ENCODE results near the gene TULP4. TPM values are rescaled to one million over a fixed set of nuclear protein-coding genes. Genes with fewer than 3 reads are reported as not detected.

The TULP4 gene
- total RNA-seq, 4 donors from 2014 or later = 209 to 459 (median 292) TPM

DNA sequence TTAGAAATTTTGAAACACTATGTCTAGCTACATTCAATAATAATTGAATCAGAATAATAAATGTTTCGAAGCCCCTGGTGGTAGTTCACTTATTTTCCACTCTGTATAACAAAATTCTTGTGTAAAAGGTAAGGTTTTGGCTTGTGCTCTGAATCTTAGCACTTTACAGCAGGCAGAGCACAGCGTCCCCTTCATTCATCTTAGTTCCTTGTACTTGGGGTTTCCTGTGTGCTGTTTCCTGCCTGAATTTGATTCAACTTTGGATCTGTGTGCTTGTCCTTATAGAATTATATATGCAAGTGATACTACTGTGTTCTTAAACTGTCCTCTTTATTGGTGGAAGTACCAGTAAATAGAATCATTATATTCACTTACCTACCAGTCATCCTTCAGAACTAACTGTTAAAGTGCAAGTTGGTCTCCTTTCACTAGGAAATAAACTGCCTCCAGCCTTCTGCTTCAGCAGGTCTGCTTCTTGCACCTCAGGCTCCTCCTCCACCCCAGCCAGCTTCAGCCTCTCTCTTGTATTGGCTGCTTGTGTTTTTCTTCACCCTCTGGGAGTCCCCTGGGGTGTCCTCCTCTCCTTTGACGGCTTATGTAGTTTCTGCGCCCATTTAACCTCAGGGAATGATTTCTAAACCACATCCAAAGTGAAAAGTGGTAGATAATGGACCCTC is 28.8 kb upstream of the TULP4 start:
- Histone ChIP-seq H3K27ac (peak overlapping the region; percentile 12 to 59 (median 57)), H3K27me3 (no peaks in the 10 kb centered on the region), H3K4me1 (peaks cover 19 to 24% of the 10 kb centered on the region in 2 donors), H3K4me3 (replicated peaks in 1 of 3) (no peak overlapping the region), H3K36me3 (no peaks in the 10 kb centered on the region), H3K9me3 (no peaks in the 10 kb centered on the region)
- intact Hi-C loops (cut with DNase I) = no loop called here
- 71 to 77% methylated on average over 4 of the region's 4 CpGs for WGBS, 2 donors
- peak in 1 of 2 donors; percentile 27 for DNase-seq
- TF ChIP-seq POLR2A (IDR thresholded peaks at IDR 0.05) = no peak
- TF ChIP-seq, protein P1, sequence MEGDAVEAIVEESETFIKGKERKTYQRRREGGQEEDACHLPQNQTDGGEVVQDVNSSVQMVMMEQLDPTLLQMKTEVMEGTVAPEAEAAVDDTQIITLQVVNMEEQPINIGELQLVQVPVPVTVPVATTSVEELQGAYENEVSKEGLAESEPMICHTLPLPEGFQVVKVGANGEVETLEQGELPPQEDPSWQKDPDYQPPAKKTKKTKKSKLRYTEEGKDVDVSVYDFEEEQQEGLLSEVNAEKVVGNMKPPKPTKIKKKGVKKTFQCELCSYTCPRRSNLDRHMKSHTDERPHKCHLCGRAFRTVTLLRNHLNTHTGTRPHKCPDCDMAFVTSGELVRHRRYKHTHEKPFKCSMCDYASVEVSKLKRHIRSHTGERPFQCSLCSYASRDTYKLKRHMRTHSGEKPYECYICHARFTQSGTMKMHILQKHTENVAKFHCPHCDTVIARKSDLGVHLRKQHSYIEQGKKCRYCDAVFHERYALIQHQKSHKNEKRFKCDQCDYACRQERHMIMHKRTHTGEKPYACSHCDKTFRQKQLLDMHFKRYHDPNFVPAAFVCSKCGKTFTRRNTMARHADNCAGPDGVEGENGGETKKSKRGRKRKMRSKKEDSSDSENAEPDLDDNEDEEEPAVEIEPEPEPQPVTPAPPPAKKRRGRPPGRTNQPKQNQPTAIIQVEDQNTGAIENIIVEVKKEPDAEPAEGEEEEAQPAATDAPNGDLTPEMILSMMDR (IDR thresholded peaks at IDR 0.05) = no peak

DNA sequence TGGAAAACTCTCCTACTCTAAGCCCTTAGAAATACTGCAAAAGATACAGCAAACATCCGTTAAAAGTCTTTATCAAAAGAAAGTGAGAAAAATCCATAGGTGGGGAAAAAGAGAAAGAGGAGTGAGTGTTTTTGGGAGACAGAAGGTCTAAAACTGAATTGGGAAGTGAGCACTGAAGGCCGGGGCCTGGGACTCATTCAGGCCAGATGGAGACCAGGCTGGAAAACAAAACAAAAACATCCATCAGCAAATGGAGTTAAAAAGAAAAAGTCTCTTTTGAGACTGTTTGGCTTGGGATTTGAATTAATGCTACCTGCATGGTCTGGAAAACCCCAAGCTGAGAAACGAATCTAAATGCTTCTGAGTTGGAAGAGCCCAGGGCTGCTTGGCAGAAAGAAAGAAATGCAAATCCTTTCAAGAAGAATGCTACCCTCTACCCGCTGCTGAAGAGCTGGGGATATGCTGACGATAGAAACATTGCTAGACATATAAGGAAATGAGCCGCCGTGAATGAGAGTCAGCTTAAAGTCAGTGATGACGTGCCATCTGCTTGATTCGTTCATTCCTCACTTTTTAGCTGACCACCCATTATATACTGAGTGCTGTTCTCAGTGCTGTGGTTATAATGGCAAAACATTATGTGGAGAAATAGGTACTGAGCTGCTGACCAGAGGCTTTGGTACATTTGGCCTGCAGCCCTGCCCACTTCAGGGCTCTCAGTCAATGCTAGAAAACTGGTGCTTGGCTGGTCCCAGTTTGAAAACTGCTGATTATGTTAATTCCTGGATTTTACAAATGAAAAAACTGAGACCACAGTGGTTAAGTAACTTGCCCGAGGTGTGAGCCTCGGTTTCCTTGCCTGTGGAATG is 28.0 kb upstream of the TULP4 start:
- no peak for TF ChIP-seq POLR2A (IDR thresholded peaks at IDR 0.05)
- TF ChIP-seq, protein P1 (IDR thresholded peaks at IDR 0.05) = no peak
- intact Hi-C loops (cut with DNase I) = no loop called here
- H3K27me3 ChIP-seq = no peaks in the 10 kb centered on the region
- H3K9me3 ChIP-seq = no peaks in the 10 kb centered on the region
- DNase-seq = peak; percentile 89 to 92
- no peak overlapping the region for H3K4me3 ChIP-seq (replicated peaks in 1 of 3)
- H3K4me1 ChIP-seq = peaks cover 19 to 24% of the 10 kb centered on the region in 2 donors
- H3K36me3 ChIP-seq = no peaks in the 10 kb centered on the region
- peak overlapping the region; percentile 57 to 64 (median 59) for H3K27ac ChIP-seq
- WGBS, 2 donors = 55 to 58% methylated on average over 11 of the region's 11 CpGs

DNA sequence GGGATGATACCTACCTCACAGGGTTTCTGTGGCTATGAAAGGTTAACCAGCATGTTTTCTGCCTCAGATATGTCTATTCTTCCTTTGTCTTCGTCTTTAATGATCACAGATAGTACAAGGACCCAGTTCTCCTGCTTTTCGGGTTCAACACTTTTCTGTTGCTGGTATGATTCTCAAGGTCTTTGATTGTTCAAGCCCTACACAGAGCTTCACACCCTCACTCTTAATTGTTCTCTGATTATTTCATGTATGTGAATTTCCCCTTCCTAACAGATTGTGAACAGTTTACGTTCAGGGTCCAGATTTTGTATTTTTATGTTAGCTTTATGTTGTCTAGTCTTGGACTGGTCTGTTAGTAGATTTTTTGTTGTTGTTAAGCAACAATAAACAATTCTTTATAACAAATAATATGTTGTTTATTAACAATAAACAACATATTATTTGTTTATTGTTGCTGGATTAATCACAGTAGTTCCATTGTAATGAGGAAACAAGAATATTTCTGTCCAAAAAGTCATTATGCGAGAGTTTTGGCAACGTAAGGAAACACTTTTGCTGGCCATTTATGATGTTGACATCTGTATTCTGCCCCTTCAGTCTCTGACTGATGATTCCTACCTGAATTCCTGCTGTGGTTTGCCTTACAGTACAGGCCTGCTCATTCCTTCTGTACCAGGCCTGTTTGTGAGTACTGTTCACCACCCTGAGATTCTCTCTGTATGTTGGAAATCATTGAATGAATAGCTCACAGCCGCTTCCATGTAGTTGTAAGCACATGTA is 27.2 kb upstream of the TULP4 start:
- H3K36me3 ChIP-seq = no peaks in the 10 kb centered on the region
- H3K4me3 ChIP-seq (replicated peaks in 1 of 3) = no peak overlapping the region
- no peak for TF ChIP-seq POLR2A (IDR thresholded peaks at IDR 0.05)
- TF ChIP-seq, protein P1 (IDR thresholded peaks at IDR 0.05) = no peak
- H3K4me1 ChIP-seq = peaks cover 19 to 24% of the 10 kb centered on the region in 2 donors
- H3K9me3 ChIP-seq = no peaks in the 10 kb centered on the region
- DNase-seq = no peak
- H3K27ac ChIP-seq = peak overlapping the region; percentile 57 to 64 (median 59)
- WGBS, 2 donors = 89 to 94% methylated on average over 6 of the region's 6 CpGs
- intact Hi-C loops (cut with DNase I) = no loop called here
- H3K27me3 ChIP-seq = no peaks in the 10 kb centered on the region

DNA sequence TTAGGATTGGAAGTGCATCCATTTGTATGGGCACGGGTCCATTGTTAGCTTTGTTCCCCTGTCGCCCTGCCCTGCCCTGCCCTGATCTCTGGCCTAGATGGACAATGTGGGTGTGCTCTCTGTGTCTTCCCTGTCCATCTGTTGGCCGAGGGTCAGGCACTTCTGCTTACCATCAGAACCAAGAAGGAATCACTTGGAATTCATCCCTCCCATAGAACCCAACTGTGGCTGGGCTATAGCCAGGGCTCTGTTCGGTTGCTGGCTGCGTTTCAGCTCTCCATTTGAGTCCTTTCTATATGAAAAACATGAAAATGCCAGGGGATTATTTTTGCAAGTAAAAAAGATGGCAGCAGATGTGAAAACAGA is 26.6 kb upstream of the TULP4 start:
- no peak for TF ChIP-seq POLR2A (IDR thresholded peaks at IDR 0.05)
- TF ChIP-seq, protein P1 (IDR thresholded peaks at IDR 0.05) = no peak
- peaks cover 24 to 28% of the 10 kb centered on the region in 2 donors for H3K4me1 ChIP-seq
- intact Hi-C loops (cut with DNase I) = no loop called here
- H3K27me3 ChIP-seq = no peaks in the 10 kb centered on the region
- H3K9me3 ChIP-seq = no peaks in the 10 kb centered on the region
- DNase-seq = no peak
- WGBS, 2 donors = 70 to 86% methylated on average over 5 of the region's 5 CpGs
- no peak overlapping the region for H3K4me3 ChIP-seq (replicated peaks in 1 of 3)
- H3K27ac ChIP-seq = peak overlapping the region in 2 of 3 donors; percentile 57 to 59
- no peaks in the 10 kb centered on the region for H3K36me3 ChIP-seq

Data from thyroid gland (tissue), 4 donors.